Esophagus muscularis mucosa (tissue), 3 donors: ENCODE measurements around the gene DAAM1.

Experiments
- CTCF ChIP-seq, 3 experiments: fragments of 200-600 bp in 2 of 3; fragments of 450-650 bp in 1 of 3; sonication (generic) in 2 of 3; IDR thresholded peaks; one replicate each; pipeline ENCODE4 v1.5.1; 2017 to 2019; ENCODE audit warnings: antibody characterized with exemption in 3 of 3, mild to moderate bottlenecking in 2 of 3, moderate library complexity in 1 of 3
- POLR2A ChIP-seq: fragments of 450-650 bp; IDR thresholded peaks from one replicate; pipeline ENCODE4 v1.6.1; 2017; ENCODE audit warnings: antibody characterized with exemption, moderate library complexity, mild to moderate bottlenecking, low read depth

- TF ChIP-seq CTCF (IDR thresholded peaks at IDR 0.05): no peak
- no peak for TF ChIP-seq POLR2A
Observed at GRCh38 chr14:59272633-59273032, 84.2 kb downstream of the DAAM1 start.
